A549 (cell line): ENCODE data around the gene ZNF507. TPM values are rescaled to one million over a fixed set of nuclear protein-coding genes. Genes with fewer than 3 reads are reported as not detected.
A peak's percentile ranks its signal among the peaks of the same experiment; 100 is the strongest.

Source experiments
- ATAC-seq, 2 experiments: fragments of 200-7000 bp in 1 of 2; fragments of >200 bp in 1 of 2; cut with Nextera tagmentation in 1 of 2; cut with Tn5 transposase in 1 of 2; 3 replicates each; pipeline versions ENCODE4 v1.8.0 to v1.9.1; 2018 to 2020; ENCODE audit warnings: mild to moderate bottlenecking in 1 of 2, moderate library complexity in 1 of 2
- CTCF ChIA-PET: fragments of 300-600 bp; sonication (Branson Sonifier 250); formaldehyde crosslinking; extraction: SDS; loops from one replicate; lab custom pipeline; 2021; ENCODE audit warnings: antibody characterized with exemption, inconsistent platforms; lab: Yijun Ruan, JAX
- POLR2A ChIA-PET: fragments of 350-600 bp; formaldehyde crosslinking; extraction: SDS; loops from one replicate; lab custom pipeline; 2021; ENCODE audit warnings: antibody characterized with exemption, inconsistent platforms; lab: Yijun Ruan, JAX
- DNase-seq, 2 experiments: peaks; one replicate each; pipeline versions ENCODE4 v3.0.0 to v3.0.0-alpha.2; 2011 to 2016; ENCODE audit warnings: low read depth in 1 of 2, low spot score in 1 of 2
- FAIRE-seq: peaks from 2 replicates; lab custom pipeline; 2011; peaks lifted over from hg19 to GRCh38; lab: Jason Lieb, UNC
- H3K27ac ChIP-seq, 2 experiments: fragments of >200 bp; sonication (Bioruptor Twin); formaldehyde crosslinking; 3 replicates each; pipeline ENCODE4 v1.5.1; 2016 to 2017
- H3K4me1 ChIP-seq: fragments of >200 bp; sonication (Bioruptor Twin); formaldehyde crosslinking; 3 replicates; pipeline ENCODE4 v1.6.1; 2016
- H3K4me2 ChIP-seq: fragments of >200 bp; sonication (Bioruptor Twin); formaldehyde crosslinking; 3 replicates; pipeline ENCODE4 v1.6.1; 2016
- H3K4me3 ChIP-seq: fragments of >200 bp; sonication (Bioruptor Twin); formaldehyde crosslinking; 3 replicates; pipeline ENCODE4 v1.5.1; 2016
- H3K9me3 ChIP-seq: fragments of >200 bp; sonication (Bioruptor Twin); formaldehyde crosslinking; 3 replicates; pipeline ENCODE4 v1.6.1; 2016
- BHLHE40 ChIP-seq: IDR thresholded peaks from 2 replicates; pipeline ENCODE4 v1.6.1; 2012; ENCODE audit warnings: low read depth, low read length, inconsistent platforms
- CBX8 ChIP-seq: fragments of 200-600 bp; sonication (generic); IDR thresholded peaks from 2 replicates; pipeline ENCODE4 v1.6.1; 2016
- CEBPB ChIP-seq, 2 experiments: fragments of >200 bp in 1 of 2; sonication (Bioruptor Twin) in 1 of 2; formaldehyde crosslinking in 1 of 2; IDR thresholded peaks; 2 replicates each; pipeline ENCODE4 v1.6.1; 2012 to 2016
- CHD2 ChIP-seq: fragments of 150-350 bp; IDR thresholded peaks from 2 replicates; pipeline ENCODE4 v1.6.1; 2014; ENCODE audit warnings: low read length; ENCODE audit not compliant: partially characterized antibody
- CHD4 ChIP-seq: fragments of 200-600 bp; sonication (generic); IDR thresholded peaks from 2 replicates; pipeline ENCODE4 v1.6.1; 2016; ENCODE audit warnings: antibody characterized with exemption, mild to moderate bottlenecking, borderline replicate concordance
- EHF ChIP-seq: fragments of 250-450 bp; sonication (Bioruptor Pico); IDR thresholded peaks from 2 replicates; pipeline ENCODE4 v1.5.0; 2020; ENCODE audit warnings: mild to moderate bottlenecking
- EP300 ChIP-seq, 2 experiments: fragments of >200 bp; sonication (Bioruptor Twin); formaldehyde crosslinking; IDR thresholded peaks; 2 replicates in 1 of 2; 3 replicates in 1 of 2; pipeline ENCODE4 v1.6.1; 2016 to 2017
- ESRRA ChIP-seq: fragments of 150-350 bp; IDR thresholded peaks from 2 replicates; pipeline ENCODE4 v1.6.1; 2014; ENCODE audit warnings: mild to moderate bottlenecking, low read length, borderline replicate concordance
- FOSL2 ChIP-seq, 2 experiments: fragments of 450-650 bp in 1 of 2; fragments of >200 bp in 1 of 2; sonication (Bioruptor Twin) in 1 of 2; formaldehyde crosslinking; IDR thresholded peaks; 2 replicates each; pipeline versions ENCODE4 v1.5.0 to v1.6.1; 2016 to 2020; ENCODE audit warnings: mild to moderate bottlenecking in 1 of 2, moderate library complexity in 1 of 2
- FOXS1 ChIP-seq: fragments of 250-450 bp; sonication (Bioruptor Pico); IDR thresholded peaks from 2 replicates; pipeline ENCODE4 v1.5.0; 2020; ENCODE audit warnings: mild to moderate bottlenecking, moderate library complexity
- GATA3 ChIP-seq: IDR thresholded peaks from 2 replicates; pipeline ENCODE4 v1.6.1; 2012; ENCODE audit warnings: borderline replicate concordance
- HOXB13 ChIP-seq: fragments of 250-450 bp; sonication (Bioruptor Pico); IDR thresholded peaks from 2 replicates; pipeline ENCODE4 v1.5.0; 2020; ENCODE audit warnings: low read depth, mild to moderate bottlenecking, moderate library complexity
- HOXB5 ChIP-seq: fragments of 250-450 bp; sonication (Bioruptor Pico); IDR thresholded peaks from 2 replicates; pipeline ENCODE4 v1.5.0; 2020; ENCODE audit warnings: mild to moderate bottlenecking, moderate library complexity
- JUN ChIP-seq, 2 experiments: fragments of >200 bp; sonication (Bioruptor Twin); formaldehyde crosslinking; IDR thresholded peaks; 2 replicates in 1 of 2; 3 replicates in 1 of 2; pipeline ENCODE4 v1.6.1; 2016 to 2017
- JUNB ChIP-seq: fragments of >200 bp; sonication (Bioruptor Twin); formaldehyde crosslinking; IDR thresholded peaks from 2 replicates; pipeline ENCODE4 v1.6.1; 2016
- KDM1A ChIP-seq: fragments of 200-600 bp; sonication (generic); IDR thresholded peaks from 2 replicates; pipeline ENCODE4 v1.6.1; 2016; ENCODE audit warnings: low read depth, mild to moderate bottlenecking
- MAFK ChIP-seq: fragments of 450-650 bp; IDR thresholded peaks from 2 replicates; pipeline ENCODE4 v1.6.1; 2014; ENCODE audit not compliant: partially characterized antibody
- NFE2L2 ChIP-seq: fragments of 150-350 bp; conservative IDR thresholded peaks from 2 replicates; pipeline ENCODE4 v1.6.1; 2014; ENCODE audit warnings: low read length
- RAD21 ChIP-seq, 2 experiments: fragments of >200 bp in 1 of 2; sonication (Bioruptor Twin) in 1 of 2; formaldehyde crosslinking in 1 of 2; IDR thresholded peaks in 1 of 2; conservative IDR thresholded peaks in 1 of 2; 2 replicates in 1 of 2; 3 replicates in 1 of 2; pipeline ENCODE4 v1.6.1; 2012 to 2018; ENCODE audit warnings: inconsistent platforms in 1 of 2
- RARB ChIP-seq: fragments of 250-450 bp; sonication (Bioruptor Pico); IDR thresholded peaks from 2 replicates; pipeline ENCODE4 v1.8.0; 2021; ENCODE audit warnings: mild to moderate bottlenecking, moderate library complexity
- RFX5 ChIP-seq: fragments of 450-650 bp; IDR thresholded peaks from 2 replicates; pipeline ENCODE4 v1.7.1; 2014; ENCODE audit warnings: antibody characterized with exemption, mild to moderate bottlenecking, moderate library complexity
- RNF2 ChIP-seq: fragments of 200-600 bp; sonication (generic); IDR thresholded peaks from 2 replicates; pipeline ENCODE4 v1.6.1; 2016; ENCODE audit warnings: low read depth, mild to moderate bottlenecking, antibody characterized with exemption, moderate library complexity, borderline replicate concordance
- TFCP2L1 ChIP-seq: fragments of 250-450 bp; sonication (Bioruptor Pico); IDR thresholded peaks from 2 replicates; pipeline ENCODE4 v1.5.0; 2021; ENCODE audit warnings: mild to moderate bottlenecking
- TP53 ChIP-seq: fragments of 250-450 bp; sonication (Bioruptor Pico); IDR thresholded peaks from 2 replicates; pipeline ENCODE4 v1.5.0; 2021; ENCODE audit warnings: mild to moderate bottlenecking, moderate library complexity
- ZSCAN20 ChIP-seq: fragments of 250-450 bp; sonication (Bioruptor Pico); IDR thresholded peaks from 2 replicates; pipeline ENCODE4 v1.8.0; 2022; ENCODE audit warnings: mild to moderate bottlenecking, moderate library complexity
- WGBS: methylation state at CpG from one replicate; pipeline ENCODE4 v1.1.6; 2017; ENCODE audit errors: missing lambda C conversion rate; 5-methylcytosine and 5-hydroxymethylcytosine counted together
- polyA plus RNA-seq, 4 experiments: library from polyadenylated mRNA; depleted of rRNA in 3 of 4; stranded (reverse); fragments of >200 nt; fragmentation: RNase III in 1 of 4; extraction: RNeasy Plus Mini Kit Qiagen cat#74134 plus additional on column Dnase treatment in 1 of 4; gene quantifications; 2 replicates in 3 of 4; 3 replicates in 1 of 4; pipeline ENCODE4 v1.2.3, GENCODE V29; 2011 to 2017
- TF ChIP-seq, protein P1 (sequence below): fragments of >200 bp; sonication (Bioruptor Twin); formaldehyde crosslinking; IDR thresholded peaks from 3 replicates; pipeline ENCODE4 v1.6.1; 2016
- TF ChIP-seq, protein P2 (sequence below): IDR thresholded peaks from 2 replicates; pipeline ENCODE4 v1.6.1; 2012; ENCODE audit warnings: low read depth, borderline replicate concordance
- TF ChIP-seq, protein P3 (sequence below): IDR thresholded peaks from 2 replicates; pipeline ENCODE4 v1.6.1; 2012
- TF ChIP-seq, protein P4 (sequence below): IDR thresholded peaks from 2 replicates; pipeline ENCODE4 v1.6.1; 2012
- TF ChIP-seq, protein P5 (sequence below): fragments of >200 bp; sonication (Bioruptor Twin); formaldehyde crosslinking; IDR thresholded peaks from 2 replicates; pipeline ENCODE4 v1.6.1; 2016

Gene ZNF507
- polyA plus RNA-seq, 2 of the 4 experiments (the other 2 are of a cell fraction), result 14.6 to 49.8 TPM

DNA sequence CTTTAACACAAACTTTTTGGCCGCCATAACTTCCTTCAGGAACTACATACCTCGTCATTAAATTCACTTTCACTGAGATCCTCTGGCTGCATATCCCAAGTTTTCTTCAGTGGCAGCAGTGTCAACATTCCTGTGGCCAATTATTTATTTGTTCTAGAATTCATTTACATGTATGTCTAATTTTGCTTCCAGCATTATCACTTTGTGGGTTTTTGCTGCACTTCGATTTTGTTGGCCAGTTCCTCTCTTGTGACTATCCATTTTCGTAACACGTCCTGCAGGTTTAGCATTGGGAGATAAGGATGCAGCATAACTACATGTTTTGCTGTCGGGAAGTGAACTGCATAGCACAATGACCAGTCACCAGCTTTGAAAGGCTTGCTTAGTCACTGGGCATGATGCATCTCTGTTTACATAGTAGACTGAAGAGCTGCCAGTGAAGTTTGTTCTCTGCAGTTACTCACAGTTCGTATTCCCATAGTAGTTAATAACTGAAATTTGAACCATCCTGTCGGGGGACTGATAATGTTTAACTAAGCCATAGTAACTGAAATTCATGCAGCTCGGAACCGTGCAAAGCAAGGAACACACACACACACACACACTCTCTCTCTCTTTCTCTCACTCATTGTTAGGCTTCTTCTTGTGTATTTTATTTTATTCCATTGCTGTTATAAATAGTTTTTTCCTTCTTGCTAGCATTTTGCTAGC lies 28.3 kb downstream of the ZNF507 start:
- TF ChIP-seq ZSCAN20 (CRISPR knock-in tag) (no peak), HOXB13 (CRISPR knock-in tag) (peak; percentile 64; the same call in 1 of the 2 replicates), RNF2 (no peak), MAFK (peak; percentile 96), GATA3 (peak; percentile 99), CHD4 (no peak), HOXB5 (CRISPR knock-in tag) (peak; percentile 53; the same call in 1 of the 2 replicates), TP53 (no peak), FOSL2 (IDR thresholded peaks at IDR 0.05) (peak; percentile 100), FOSL2 (CRISPR knock-in tag; IDR thresholded peaks at IDR 0.05) (peak; percentile 100), RFX5 (no peak), CHD2 (no peak), BHLHE40 (0 out of 2 replicates have a peak, but pooled peaks have one; percentile 4), RAD21 (conservative IDR thresholded peaks at IDR 0.05 in 1 of 2, IDR thresholded peaks at IDR 0.05 in 1 of 2) (peak in 1 of 2 experiments; percentile 42; a peak in 2 of 5 replicates), KDM1A (no peak), CEBPB (IDR thresholded peaks at IDR 0.05) (peak; percentile 64 to 91), EHF (CRISPR knock-in tag) (peak; percentile 87), JUN (IDR thresholded peaks at IDR 0.05) (peak; percentile 99), RARB (CRISPR knock-in tag) (peak; percentile 12; the same call in 1 of the 2 replicates), EP300 (IDR thresholded peaks at IDR 0.05) (peak; percentile 82 to 95; a peak in 3 of 5 replicates), JUNB (peak; percentile 100), TFCP2L1 (CRISPR knock-in tag) (peak; percentile 45; the same call in 1 of the 2 replicates), NFE2L2 (peak; percentile 81), ESRRA (no peak), FOXS1 (CRISPR knock-in tag) (peak; percentile 84), CBX8 (no peak)
- TF ChIP-seq, protein P1, sequence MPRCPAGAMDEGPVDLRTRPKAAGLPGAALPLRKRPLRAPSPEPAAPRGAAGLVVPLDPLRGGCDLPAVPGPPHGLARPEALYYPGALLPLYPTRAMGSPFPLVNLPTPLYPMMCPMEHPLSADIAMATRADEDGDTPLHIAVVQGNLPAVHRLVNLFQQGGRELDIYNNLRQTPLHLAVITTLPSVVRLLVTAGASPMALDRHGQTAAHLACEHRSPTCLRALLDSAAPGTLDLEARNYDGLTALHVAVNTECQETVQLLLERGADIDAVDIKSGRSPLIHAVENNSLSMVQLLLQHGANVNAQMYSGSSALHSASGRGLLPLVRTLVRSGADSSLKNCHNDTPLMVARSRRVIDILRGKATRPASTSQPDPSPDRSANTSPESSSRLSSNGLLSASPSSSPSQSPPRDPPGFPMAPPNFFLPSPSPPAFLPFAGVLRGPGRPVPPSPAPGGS, result peak; percentile 95
- TF ChIP-seq, protein P2, sequence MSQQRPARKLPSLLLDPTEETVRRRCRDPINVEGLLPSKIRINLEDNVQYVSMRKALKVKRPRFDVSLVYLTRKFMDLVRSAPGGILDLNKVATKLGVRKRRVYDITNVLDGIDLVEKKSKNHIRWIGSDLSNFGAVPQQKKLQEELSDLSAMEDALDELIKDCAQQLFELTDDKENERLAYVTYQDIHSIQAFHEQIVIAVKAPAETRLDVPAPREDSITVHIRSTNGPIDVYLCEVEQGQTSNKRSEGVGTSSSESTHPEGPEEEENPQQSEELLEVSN, result no peak; the same call in 1 of the 2 replicates
- TF ChIP-seq, protein P3, sequence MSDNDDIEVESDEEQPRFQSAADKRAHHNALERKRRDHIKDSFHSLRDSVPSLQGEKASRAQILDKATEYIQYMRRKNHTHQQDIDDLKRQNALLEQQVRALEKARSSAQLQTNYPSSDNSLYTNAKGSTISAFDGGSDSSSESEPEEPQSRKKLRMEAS, result peak; percentile 97
- TF ChIP-seq, protein P4, sequence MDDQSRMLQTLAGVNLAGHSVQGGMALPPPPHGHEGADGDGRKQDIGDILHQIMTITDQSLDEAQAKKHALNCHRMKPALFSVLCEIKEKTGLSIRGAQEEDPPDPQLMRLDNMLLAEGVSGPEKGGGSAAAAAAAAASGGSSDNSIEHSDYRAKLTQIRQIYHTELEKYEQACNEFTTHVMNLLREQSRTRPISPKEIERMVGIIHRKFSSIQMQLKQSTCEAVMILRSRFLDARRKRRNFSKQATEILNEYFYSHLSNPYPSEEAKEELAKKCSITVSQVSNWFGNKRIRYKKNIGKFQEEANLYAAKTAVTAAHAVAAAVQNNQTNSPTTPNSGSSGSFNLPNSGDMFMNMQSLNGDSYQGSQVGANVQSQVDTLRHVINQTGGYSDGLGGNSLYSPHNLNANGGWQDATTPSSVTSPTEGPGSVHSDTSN, result peak; percentile 84; the same call in 1 of the 2 replicates
- TF ChIP-seq, protein P5, sequence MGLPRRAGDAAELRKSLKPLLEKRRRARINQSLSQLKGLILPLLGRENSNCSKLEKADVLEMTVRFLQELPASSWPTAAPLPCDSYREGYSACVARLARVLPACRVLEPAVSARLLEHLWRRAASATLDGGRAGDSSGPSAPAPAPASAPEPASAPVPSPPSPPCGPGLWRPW, result peak; percentile 48; the same call in 1 of the 2 replicates
- TF ChIP-seq, all 56 proteins: peak for 20
- WGBS, result under 1% methylated on average over 10 of the region's 10 CpGs
- peaks cover 55% of the 10 kb centered on the region for H3K4me1 ChIP-seq
- H3K4me3 ChIP-seq, result peak overlapping the region; percentile 30
- POLR2A ChIA-PET, result interaction anchor here (0.5 to 2.9 kb wide), 12 partner anchors 11 to 1687 kb away, joined by 3 to 36 read pairs (median 4); partner anchors contain the start of genes ANKRD27, DPY19L3, PDCD5 and RGS9BP
- peaks cover 8% of the 10 kb centered on the region; the same call in 1 of the 3 replicates for H3K9me3 ChIP-seq
- peak overlapping the region; percentile 84 to 89 for H3K27ac ChIP-seq
- H3K4me2 ChIP-seq, result peak overlapping the region; percentile 86
- CTCF ChIA-PET, result interaction anchor here (0.6 to 7.8 kb wide), 14 partner anchors 8 to 1704 kb away, joined by 3 to 122 read pairs (median 5); partner anchors contain the start of gene ZNF507
- peak; percentile 96 to 100 for DNase-seq
- FAIRE-seq, result peak; percentile 100
- ATAC-seq, result peak; percentile 98 to 99
